PFSK-1 (cell line): ENCODE measurements around the gene NT5M.

ENCODE experiments used
- FOXP2 ChIP-seq: optimal IDR thresholded peaks from 2 replicates; pipeline ENCODE3; 2011; ENCODE audit warnings: borderline replicate concordance, control low read depth, inconsistent platforms; ENCODE audit not compliant: insufficient read depth; ENCODE audit errors: extremely low read length, extremely low read depth
- POLR2AphosphoS5 ChIP-seq: IDR thresholded peaks from 2 replicates; pipeline ENCODE4 v1.6.1; 2012; ENCODE audit warnings: low read depth, mild to moderate bottlenecking, control low read depth, low read length, moderate library complexity
- TF ChIP-seq, protein P1 (sequence below), 2 experiments: IDR thresholded peaks; 2 replicates each; pipeline versions ENCODE4 v1.6.1 to v1.8.0; 2011 to 2012; ENCODE audit warnings: low read depth in 2 of 2, low read length in 2 of 2, control low read depth in 1 of 2, inconsistent platforms in 1 of 2, mild to moderate bottlenecking in 1 of 2, moderate library complexity in 1 of 2; ENCODE audit not compliant: insufficient read depth in 1 of 2

DNA sequence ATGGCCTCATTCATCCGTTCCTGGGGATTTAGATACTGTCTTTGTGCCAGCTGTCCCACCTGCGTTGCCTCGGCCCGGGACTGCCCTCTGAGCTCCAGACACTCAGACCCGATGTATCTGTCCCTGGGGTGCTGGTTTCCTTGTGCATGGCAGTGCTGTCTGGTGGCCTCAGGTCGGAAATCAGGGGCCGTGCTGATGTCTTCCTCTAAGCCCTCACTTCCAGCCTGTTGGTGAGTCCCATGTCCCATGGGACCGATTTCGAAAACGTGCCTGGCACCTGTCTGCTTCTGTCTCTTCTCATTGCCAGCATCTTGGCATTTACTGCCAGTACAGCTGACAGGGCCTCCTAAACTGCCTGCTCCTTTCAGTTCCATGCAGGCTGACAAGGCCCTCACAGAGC lies 22.1 kb downstream of the NT5M start:
- TF ChIP-seq, protein P1, sequence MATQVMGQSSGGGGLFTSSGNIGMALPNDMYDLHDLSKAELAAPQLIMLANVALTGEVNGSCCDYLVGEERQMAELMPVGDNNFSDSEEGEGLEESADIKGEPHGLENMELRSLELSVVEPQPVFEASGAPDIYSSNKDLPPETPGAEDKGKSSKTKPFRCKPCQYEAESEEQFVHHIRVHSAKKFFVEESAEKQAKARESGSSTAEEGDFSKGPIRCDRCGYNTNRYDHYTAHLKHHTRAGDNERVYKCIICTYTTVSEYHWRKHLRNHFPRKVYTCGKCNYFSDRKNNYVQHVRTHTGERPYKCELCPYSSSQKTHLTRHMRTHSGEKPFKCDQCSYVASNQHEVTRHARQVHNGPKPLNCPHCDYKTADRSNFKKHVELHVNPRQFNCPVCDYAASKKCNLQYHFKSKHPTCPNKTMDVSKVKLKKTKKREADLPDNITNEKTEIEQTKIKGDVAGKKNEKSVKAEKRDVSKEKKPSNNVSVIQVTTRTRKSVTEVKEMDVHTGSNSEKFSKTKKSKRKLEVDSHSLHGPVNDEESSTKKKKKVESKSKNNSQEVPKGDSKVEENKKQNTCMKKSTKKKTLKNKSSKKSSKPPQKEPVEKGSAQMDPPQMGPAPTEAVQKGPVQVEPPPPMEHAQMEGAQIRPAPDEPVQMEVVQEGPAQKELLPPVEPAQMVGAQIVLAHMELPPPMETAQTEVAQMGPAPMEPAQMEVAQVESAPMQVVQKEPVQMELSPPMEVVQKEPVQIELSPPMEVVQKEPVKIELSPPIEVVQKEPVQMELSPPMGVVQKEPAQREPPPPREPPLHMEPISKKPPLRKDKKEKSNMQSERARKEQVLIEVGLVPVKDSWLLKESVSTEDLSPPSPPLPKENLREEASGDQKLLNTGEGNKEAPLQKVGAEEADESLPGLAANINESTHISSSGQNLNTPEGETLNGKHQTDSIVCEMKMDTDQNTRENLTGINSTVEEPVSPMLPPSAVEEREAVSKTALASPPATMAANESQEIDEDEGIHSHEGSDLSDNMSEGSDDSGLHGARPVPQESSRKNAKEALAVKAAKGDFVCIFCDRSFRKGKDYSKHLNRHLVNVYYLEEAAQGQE (IDR thresholded peaks at IDR 0.05; ENCODE audit: insufficient read depth in 1 of 2, low read depth in 2 of 2, low read length in 2 of 2) = no peak
- TF ChIP-seq FOXP2 (no peak), POLR2AphosphoS5 (no peak)
